A673 (cell line): ENCODE results near the gene DMBT1. TPM values are rescaled to one million over a fixed set of nuclear protein-coding genes. Genes with fewer than 3 reads are reported as not detected.

Experiments
- BruUV-seq: library from RNA; stranded (reverse); fragments of 400-500 nt; replicated peaks from 2 replicates; lab custom pipeline; 2021; lab: Mats Ljungman, UMichigan
- CTCF ChIA-PET: fragments of 300-600 bp; sonication (Branson Sonifier 250); formaldehyde crosslinking; loops from one replicate; lab custom pipeline; 2022; ENCODE audit warnings: antibody characterized with exemption; lab: Charles Lee
- POLR2A ChIA-PET: fragments of 300-600 bp; sonication (Branson Sonifier 250); formaldehyde crosslinking; loops from one replicate; lab custom pipeline; 2022; ENCODE audit warnings: antibody characterized with exemption; ENCODE audit not compliant: low non-redundant PET; lab: Charles Lee
- DNase-seq: peaks from one replicate; pipeline ENCODE4 v3.0.0-alpha.2; 2015; ENCODE audit warnings: low spot score
- H3K27ac ChIP-seq: fragments of 200-600 bp; sonication (generic); 2 replicates; pipeline ENCODE4 v1.5.1; 2016; ENCODE audit warnings: mixed run types, low read depth, mild to moderate bottlenecking, mixed read lengths, antibody characterized with exemption, low read length; ENCODE audit not compliant: poor library complexity, severe bottlenecking
- H3K27me3 ChIP-seq: fragments of 200-600 bp; sonication (generic); replicated peaks from 2 replicates; pipeline ENCODE4 v1.6.1; 2017; ENCODE audit warnings: mixed run types, low read depth, mild to moderate bottlenecking, mixed read lengths, antibody characterized with exemption, low read length; ENCODE audit not compliant: insufficient read depth, poor library complexity
- H3K36me3 ChIP-seq: fragments of 200-600 bp; sonication (generic); 2 replicates; pipeline ENCODE4 v1.6.1; 2016; ENCODE audit warnings: mixed run types, mild to moderate bottlenecking, mixed read lengths, antibody characterized with exemption, low read length; ENCODE audit not compliant: insufficient read depth, poor library complexity, severe bottlenecking
- H3K4me1 ChIP-seq: fragments of 200-600 bp; sonication (generic); 2 replicates; pipeline ENCODE4 v1.6.1; 2017; ENCODE audit warnings: mixed run types, mild to moderate bottlenecking, mixed read lengths, antibody characterized with exemption, low read length; ENCODE audit not compliant: insufficient read depth, poor library complexity, severe bottlenecking
- H3K4me3 ChIP-seq: fragments of 200-600 bp; sonication (generic); 2 replicates; pipeline ENCODE4 v1.5.1; 2016; ENCODE audit warnings: low read depth, mixed run types, mild to moderate bottlenecking, mixed read lengths, low read length; ENCODE audit not compliant: poor library complexity, severe bottlenecking
- H3K9me3 ChIP-seq: fragments of 200-600 bp; sonication (generic); 2 replicates; pipeline ENCODE4 v1.6.1; 2016; ENCODE audit warnings: mixed run types, low read depth, mild to moderate bottlenecking, mixed read lengths, antibody characterized with exemption, low read length; ENCODE audit not compliant: poor library complexity, severe bottlenecking
- EZH2 ChIP-seq: fragments of 200-600 bp; sonication (generic); IDR thresholded peaks from 2 replicates; pipeline ENCODE4 v1.6.1; 2017; ENCODE audit warnings: borderline replicate concordance, low read depth, mild to moderate bottlenecking, mixed read lengths, antibody characterized with exemption, low read length; ENCODE audit not compliant: poor library complexity, severe bottlenecking
- intact Hi-C: fragments of 100-400 bp; cut with micrococcal nuclease; formaldehyde crosslinking; loops from one replicate; pipeline ENCODE4 v1.10.0; 2022; ENCODE audit not compliant: unreplicated experiment
- total RNA-seq: library from RNA; stranded (reverse); gene quantifications from 2 replicates; pipeline ENCODE4 v1.2.3, GENCODE V29; 2021
- TF ChIP-seq, protein P1 (sequence below): fragments of 300-800, 200-600 bp; sonication (generic); conservative IDR thresholded peaks from 2 replicates; pipeline ENCODE4 v1.5.1; 2017; ENCODE audit warnings: low read depth, mild to moderate bottlenecking, antibody characterized with exemption, low read length, moderate library complexity, mixed read lengths

Gene DMBT1
- total RNA-seq, 1 experiment from 2014 or later, result not detected

DNA sequence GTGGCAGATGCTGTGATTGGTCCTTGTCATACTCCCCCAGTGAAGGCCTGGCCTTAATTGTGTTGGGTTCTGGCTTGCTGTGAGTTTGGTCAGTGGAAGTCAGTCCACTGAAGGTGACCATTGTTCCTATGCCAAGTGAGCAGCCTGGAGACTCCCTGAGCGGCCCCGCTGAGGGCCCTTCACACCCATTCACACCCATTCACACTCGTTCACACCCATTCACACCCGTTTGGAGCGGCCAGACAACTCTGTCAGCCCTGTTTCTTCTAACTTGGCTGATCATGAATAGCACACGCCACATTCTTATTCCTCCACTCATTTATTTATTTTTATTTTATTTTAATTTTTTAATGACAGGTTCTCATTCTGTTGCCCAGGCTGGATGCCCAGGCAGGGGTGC is 77.6 kb downstream of the DMBT1 start:
- intact Hi-C loops, result no loop called here

GRCh38 chr10:122639801-122640200 is 79.2 kb downstream of the DMBT1 start:
- ChIA-PET POLR2A (no interaction called here), CTCF (no interaction called here)
- Histone ChIP-seq H3K4me1 (no peaks in the 10 kb centered on the region), H3K4me3 (no peak overlapping the region), H3K27me3 (peaks cover 3% of the 10 kb centered on the region), H3K36me3 (no peaks in the 10 kb centered on the region), H3K9me3 (no peaks in the 10 kb centered on the region), H3K27ac (no peak overlapping the region)
- DNase-seq, result no peak
- intact Hi-C loops, result no loop called here
- no TSS peak for BruUV-seq
- TF ChIP-seq, protein P1, sequence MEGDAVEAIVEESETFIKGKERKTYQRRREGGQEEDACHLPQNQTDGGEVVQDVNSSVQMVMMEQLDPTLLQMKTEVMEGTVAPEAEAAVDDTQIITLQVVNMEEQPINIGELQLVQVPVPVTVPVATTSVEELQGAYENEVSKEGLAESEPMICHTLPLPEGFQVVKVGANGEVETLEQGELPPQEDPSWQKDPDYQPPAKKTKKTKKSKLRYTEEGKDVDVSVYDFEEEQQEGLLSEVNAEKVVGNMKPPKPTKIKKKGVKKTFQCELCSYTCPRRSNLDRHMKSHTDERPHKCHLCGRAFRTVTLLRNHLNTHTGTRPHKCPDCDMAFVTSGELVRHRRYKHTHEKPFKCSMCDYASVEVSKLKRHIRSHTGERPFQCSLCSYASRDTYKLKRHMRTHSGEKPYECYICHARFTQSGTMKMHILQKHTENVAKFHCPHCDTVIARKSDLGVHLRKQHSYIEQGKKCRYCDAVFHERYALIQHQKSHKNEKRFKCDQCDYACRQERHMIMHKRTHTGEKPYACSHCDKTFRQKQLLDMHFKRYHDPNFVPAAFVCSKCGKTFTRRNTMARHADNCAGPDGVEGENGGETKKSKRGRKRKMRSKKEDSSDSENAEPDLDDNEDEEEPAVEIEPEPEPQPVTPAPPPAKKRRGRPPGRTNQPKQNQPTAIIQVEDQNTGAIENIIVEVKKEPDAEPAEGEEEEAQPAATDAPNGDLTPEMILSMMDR, result no peak
- TF ChIP-seq EZH2, result no peak

More for the DNA sequence above, 77.6 kb downstream of the DMBT1 start:
- Histone ChIP-seq H3K9me3 (no peaks in the 10 kb centered on the region), H3K27ac (no peak overlapping the region), H3K4me3 (no peak overlapping the region), H3K27me3 (peaks cover 8% of the 10 kb centered on the region), H3K4me1 (no peaks in the 10 kb centered on the region), H3K36me3 (no peaks in the 10 kb centered on the region)
- CTCF ChIA-PET, result no interaction called here
- BruUV-seq, result no TSS peak
- POLR2A ChIA-PET, result no interaction called here
- DNase-seq, result no peak
- TF ChIP-seq, protein P1, result no peak
- TF ChIP-seq EZH2, result no peak

- ChIA-PET POLR2A (no interaction called here), CTCF (no interaction called here)
- DNase-seq, result no peak
- Histone ChIP-seq H3K4me3 (no peak overlapping the region), H3K4me1 (no peaks in the 10 kb centered on the region), H3K36me3 (no peaks in the 10 kb centered on the region), H3K27ac (no peak overlapping the region), H3K9me3 (no peaks in the 10 kb centered on the region), H3K27me3 (peaks cover 6% of the 10 kb centered on the region)
- no peak for TF ChIP-seq EZH2
- TF ChIP-seq, protein P1, result no peak
- intact Hi-C loops, result no loop called here
- BruUV-seq, result no TSS peak
These were observed 80.4 kb downstream of the DMBT1 start for GRCh38 chr10:122640921-122641320.
